DOHH2 (cell line): ENCODE measurements around the gene CDK4.

ENCODE experiments used
- H3F3A ChIP-seq: fragments of 200-600 bp; sonication (generic), shearing (Covaris generic); 2 replicates; pipeline ENCODE4 v1.6.0; 2016; ENCODE audit warnings: antibody characterized with exemption, mild to moderate bottlenecking; ENCODE audit not compliant: control insufficient read depth, insufficient read depth
- H3K27ac ChIP-seq: fragments of 200-600 bp; sonication (generic); 2 replicates; pipeline ENCODE4 v1.5.1; 2014; ENCODE audit warnings: low read depth, mild to moderate bottlenecking, low read length, moderate library complexity
- H3K27me3 ChIP-seq: fragments of 200-600 bp; sonication (generic); 2 replicates; pipeline ENCODE4 v1.6.1; 2014; ENCODE audit warnings: mild to moderate bottlenecking, low read length, mixed read lengths; ENCODE audit not compliant: control insufficient read depth
- H3K36me3 ChIP-seq: fragments of 200-600 bp; sonication (generic); 2 replicates; pipeline ENCODE4 v1.6.1; 2014; ENCODE audit warnings: mild to moderate bottlenecking, low read length, moderate library complexity, mixed read lengths; ENCODE audit not compliant: control insufficient read depth
- H3K4me1 ChIP-seq: fragments of 200-600 bp; sonication (generic); 2 replicates; pipeline ENCODE4 v1.6.1; 2014; ENCODE audit warnings: mild to moderate bottlenecking, low read length, mixed read lengths; ENCODE audit not compliant: control insufficient read depth
- H3K4me2 ChIP-seq: fragments of 200-600 bp; sonication (generic); 2 replicates; pipeline ENCODE4 v1.6.0; 2014; ENCODE audit warnings: mild to moderate bottlenecking, low read length, moderate library complexity
- H3K4me3 ChIP-seq: fragments of 200-600 bp; sonication (generic); 2 replicates; pipeline ENCODE4 v1.5.1; 2014; ENCODE audit warnings: mild to moderate bottlenecking, low read length, mixed read lengths
- H3K79me2 ChIP-seq: fragments of 200-600 bp; sonication (generic); 2 replicates; pipeline ENCODE4 v1.6.1; 2014; ENCODE audit warnings: mild to moderate bottlenecking, low read length, mixed read lengths; ENCODE audit not compliant: control insufficient read depth
- H3K9me2 ChIP-seq: fragments of 200-600 bp; sonication (generic); replicated peaks from 2 replicates; pipeline ENCODE4 v1.6.1; 2014; ENCODE audit warnings: mild to moderate bottlenecking, low read length, mixed read lengths; ENCODE audit not compliant: control insufficient read depth
- H3K9me3 ChIP-seq: fragments of 200-600 bp; sonication (generic); 2 replicates; pipeline ENCODE4 v1.6.1; 2014; ENCODE audit warnings: antibody characterized with exemption, low read length, mixed read lengths; ENCODE audit not compliant: control insufficient read depth, insufficient read depth
- H4K20me1 ChIP-seq: fragments of 200-600 bp; sonication (generic); 2 replicates; pipeline ENCODE4 v1.6.0; 2014; ENCODE audit warnings: low read depth, mild to moderate bottlenecking, antibody characterized with exemption, low read length, moderate library complexity; ENCODE audit not compliant: control insufficient read depth, insufficient read depth
- EZH2phosphoT487 ChIP-seq: fragments of 200-600 bp; sonication (generic); IDR thresholded peaks from 2 replicates; pipeline ENCODE4 v1.6.1; 2017; ENCODE audit warnings: borderline replicate concordance, mild to moderate bottlenecking, antibody characterized with exemption, low read length, moderate library complexity, mixed read lengths
- TF ChIP-seq, protein P1 (sequence below): fragments of 200-600 bp; sonication (generic); IDR thresholded peaks from one replicate; pipeline ENCODE4 v1.5.1; 2014; ENCODE audit warnings: antibody characterized with exemption, mild to moderate bottlenecking, low read depth, low read length; ENCODE audit not compliant: poor library complexity, severe bottlenecking

Gene CDK4

DNA sequence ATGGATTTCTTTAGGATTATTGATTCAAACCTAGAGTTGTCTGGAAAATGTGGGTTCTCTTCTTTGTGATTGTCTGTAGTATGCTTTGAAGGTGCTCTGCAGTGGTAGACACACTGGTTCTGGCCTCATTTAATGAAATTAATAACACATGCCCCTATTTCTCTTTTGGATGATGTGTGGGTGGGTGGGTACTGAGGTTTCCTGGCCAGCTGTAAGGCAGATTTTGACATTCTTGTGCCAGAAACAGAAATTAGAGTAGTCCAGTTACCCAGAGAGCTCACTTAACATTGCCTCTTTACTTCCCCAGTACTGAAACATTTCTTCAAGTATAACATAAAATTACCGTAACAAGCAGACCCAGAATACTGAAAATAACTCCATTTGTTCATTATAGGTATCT is 44.9 kb upstream of the CDK4 start:
- H3K9me2 ChIP-seq: no peaks in the 10 kb centered on the region
- no peak overlapping the region for H3K4me3 ChIP-seq
- H3K27ac ChIP-seq: no peak overlapping the region
- H4K20me1 ChIP-seq: no peaks in the 10 kb centered on the region
- H3K9me3 ChIP-seq: no peaks in the 10 kb centered on the region
- H3K36me3 ChIP-seq: peaks cover 59% of the 10 kb centered on the region
- no peaks in the 10 kb centered on the region for H3K27me3 ChIP-seq
- H3K4me2 ChIP-seq: no peak overlapping the region
- H3F3A ChIP-seq: 0 out of 2 replicates have a peak, but pooled peaks cover 7% of the 10 kb centered on the region
- H3K4me1 ChIP-seq: no peaks in the 10 kb centered on the region
- TF ChIP-seq EZH2phosphoT487: no peak
- TF ChIP-seq, protein P1, sequence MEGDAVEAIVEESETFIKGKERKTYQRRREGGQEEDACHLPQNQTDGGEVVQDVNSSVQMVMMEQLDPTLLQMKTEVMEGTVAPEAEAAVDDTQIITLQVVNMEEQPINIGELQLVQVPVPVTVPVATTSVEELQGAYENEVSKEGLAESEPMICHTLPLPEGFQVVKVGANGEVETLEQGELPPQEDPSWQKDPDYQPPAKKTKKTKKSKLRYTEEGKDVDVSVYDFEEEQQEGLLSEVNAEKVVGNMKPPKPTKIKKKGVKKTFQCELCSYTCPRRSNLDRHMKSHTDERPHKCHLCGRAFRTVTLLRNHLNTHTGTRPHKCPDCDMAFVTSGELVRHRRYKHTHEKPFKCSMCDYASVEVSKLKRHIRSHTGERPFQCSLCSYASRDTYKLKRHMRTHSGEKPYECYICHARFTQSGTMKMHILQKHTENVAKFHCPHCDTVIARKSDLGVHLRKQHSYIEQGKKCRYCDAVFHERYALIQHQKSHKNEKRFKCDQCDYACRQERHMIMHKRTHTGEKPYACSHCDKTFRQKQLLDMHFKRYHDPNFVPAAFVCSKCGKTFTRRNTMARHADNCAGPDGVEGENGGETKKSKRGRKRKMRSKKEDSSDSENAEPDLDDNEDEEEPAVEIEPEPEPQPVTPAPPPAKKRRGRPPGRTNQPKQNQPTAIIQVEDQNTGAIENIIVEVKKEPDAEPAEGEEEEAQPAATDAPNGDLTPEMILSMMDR: no peak
- no peaks in the 10 kb centered on the region for H3K79me2 ChIP-seq

DNA sequence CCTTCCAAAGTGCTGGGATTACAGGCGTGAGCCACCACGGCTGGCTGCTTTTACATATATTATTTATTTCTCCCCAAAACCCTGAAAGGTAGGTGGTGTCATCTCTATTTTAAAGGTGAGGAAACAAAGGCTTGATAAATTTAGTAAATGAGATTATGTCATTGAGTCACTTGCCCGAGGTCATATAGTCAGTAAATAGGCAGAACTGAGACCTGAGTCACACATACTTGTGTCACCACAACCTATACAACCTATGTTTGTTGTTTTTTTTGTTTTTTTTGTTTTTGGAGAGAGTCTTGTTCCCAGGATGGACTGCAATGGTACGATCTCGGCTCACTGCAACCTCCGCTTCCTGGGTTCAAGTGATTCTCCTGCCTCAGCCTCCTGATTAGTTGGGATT is 43.2 kb upstream of the CDK4 start:
- Histone ChIP-seq H3K9me3 (no peaks in the 10 kb centered on the region), H3K4me2 (no peak overlapping the region), H3K36me3 (peaks cover 69% of the 10 kb centered on the region), H3K9me2 (no peaks in the 10 kb centered on the region), H3K27ac (no peak overlapping the region), H3K79me2 (0 out of 2 replicates have a peak, but pooled peaks cover under 1% of the 10 kb centered on the region), H3K4me1 (no peaks in the 10 kb centered on the region), H3F3A (peaks cover 7% of the 10 kb centered on the region; the same call in 1 of the 2 replicates), H3K4me3 (no peak overlapping the region), H3K27me3 (no peaks in the 10 kb centered on the region), H4K20me1 (no peaks in the 10 kb centered on the region)
- TF ChIP-seq, protein P1: no peak
- no peak for TF ChIP-seq EZH2phosphoT487

DNA sequence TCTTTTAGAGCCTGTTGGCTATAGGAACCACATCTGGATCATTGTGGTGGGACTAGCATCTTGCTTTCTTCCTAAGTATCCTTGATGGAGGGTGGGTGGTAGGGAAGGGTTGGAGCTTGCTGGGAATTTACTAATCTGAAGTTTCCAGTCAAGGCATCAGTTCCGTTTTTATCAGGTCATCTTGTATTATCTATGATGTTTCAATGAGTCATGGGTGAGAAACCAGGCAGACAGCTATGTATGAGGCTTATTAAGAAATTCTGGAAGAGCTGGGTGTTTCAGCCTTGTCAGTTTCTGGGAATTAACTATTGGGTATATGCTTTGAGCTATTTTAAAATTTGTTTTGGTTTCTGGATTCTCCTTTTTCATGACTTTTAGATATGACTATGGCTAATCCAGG is 41.8 kb upstream of the CDK4 start:
- Histone ChIP-seq H3F3A (peaks cover 7% of the 10 kb centered on the region; the same call in 1 of the 2 replicates), H3K27ac (no peak overlapping the region), H3K4me2 (no peak overlapping the region), H3K4me1 (no peaks in the 10 kb centered on the region), H3K79me2 (0 out of 2 replicates have a peak, but pooled peaks cover 4% of the 10 kb centered on the region), H3K4me3 (no peak overlapping the region), H3K36me3 (peaks cover 72% of the 10 kb centered on the region), H3K9me2 (no peaks in the 10 kb centered on the region), H4K20me1 (no peaks in the 10 kb centered on the region), H3K9me3 (no peaks in the 10 kb centered on the region), H3K27me3 (no peaks in the 10 kb centered on the region)
- TF ChIP-seq, protein P1: no peak
- TF ChIP-seq EZH2phosphoT487: no peak
